IMR-90 (cell line): Measurements from ENCODE around the gene NIT1.

Experiments used
- CEBPB ChIP-seq: IDR thresholded peaks from 2 replicates; pipeline ENCODE4 v1.6.1; 2012; ENCODE audit warnings: low read depth, low read length, improper control_type of control experiment
- CTCF ChIP-seq: conservative IDR thresholded peaks from 2 replicates; pipeline ENCODE4 v1.5.1; 2012; ENCODE audit warnings: mild to moderate bottlenecking, low read depth, low read length, improper control_type of control experiment
- ELK1 ChIP-seq: fragments of 150-350 bp; IDR thresholded peaks from 2 replicates; pipeline ENCODE4 v1.6.1; 2016; ENCODE audit warnings: low read depth, mild to moderate bottlenecking, low read length, moderate library complexity, borderline replicate concordance
- MAZ ChIP-seq: IDR thresholded peaks from 2 replicates; pipeline ENCODE4 v1.6.1; 2012; ENCODE audit warnings: low read depth, mild to moderate bottlenecking, low read length, improper control_type of control experiment, moderate library complexity, borderline replicate concordance
- MXI1 ChIP-seq: IDR thresholded peaks from 2 replicates; pipeline ENCODE4 v1.6.1; 2012; ENCODE audit warnings: low read depth, mild to moderate bottlenecking, low read length, moderate library complexity, borderline replicate concordance
- POLR2A ChIP-seq: IDR thresholded peaks from 2 replicates; pipeline ENCODE4 v1.6.1; 2012; ENCODE audit warnings: mild to moderate bottlenecking, low read depth, low read length
- RAD21 ChIP-seq: IDR thresholded peaks from 2 replicates; pipeline ENCODE4 v1.6.1; 2012; ENCODE audit warnings: low read length, improper control_type of control experiment
- RCOR1 ChIP-seq: IDR thresholded peaks from 2 replicates; pipeline ENCODE4 v1.6.1; 2012; ENCODE audit warnings: mild to moderate bottlenecking, low read length, improper control_type of control experiment; ENCODE audit not compliant: insufficient replicate concordance
- RFX5 ChIP-seq: IDR thresholded peaks from 2 replicates; pipeline ENCODE4 v1.8.0; 2012; ENCODE audit warnings: low read depth, mild to moderate bottlenecking, low read length, moderate library complexity
- SMC3 ChIP-seq: fragments of 150-350 bp; IDR thresholded peaks from 2 replicates; pipeline ENCODE4 v1.6.1; 2016; ENCODE audit warnings: low read depth, mild to moderate bottlenecking, antibody characterized with exemption, low read length, moderate library complexity

- no peak for TF ChIP-seq CTCF
- no peak for TF ChIP-seq POLR2A
- no peak for TF ChIP-seq SMC3
- no peak for TF ChIP-seq RFX5
- no peak for TF ChIP-seq ELK1
- TF ChIP-seq MXI1, result no peak
- TF ChIP-seq RCOR1, result no peak
- TF ChIP-seq CEBPB, result no peak
- no peak for TF ChIP-seq MAZ
- no peak for TF ChIP-seq RAD21
These were observed 44.9 kb downstream of the NIT1 start for GRCh38 chr1:161162806-161163205.
